HEK293 (cell line): ENCODE measurements around the gene PCDH9.

Source experiments
- CTCF ChIA-PET: fragments of 350-600 bp; formaldehyde crosslinking; extraction: SDS; loops from one replicate; lab custom pipeline; 2021; ENCODE audit warnings: antibody characterized with exemption; lab: Yijun Ruan, JAX
- POLR2A ChIA-PET: fragments of 300-600 bp; formaldehyde crosslinking; extraction: SDS; loops from one replicate; lab custom pipeline; 2020; ENCODE audit warnings: antibody characterized with exemption, inconsistent platforms; lab: Yijun Ruan, JAX
- H3K27ac ChIP-seq: fragments of 200-500 bp; sonication (Bioruptor generic); 2 replicates; pipeline ENCODE4 v1.5.1; 2014; ENCODE audit warnings: low read depth, low read length, control low read depth, inconsistent platforms; ENCODE audit errors: extremely low read depth
- H3K36me3 ChIP-seq, 2 experiments: fragments of 200-500 bp in 1 of 2; sonication (Bioruptor generic) in 1 of 2; 1 replicate in 1 of 2; 2 replicates in 1 of 2; pipeline ENCODE4 v1.5.1; 2014 to 2017; ENCODE audit warnings: inconsistent platforms in 2 of 2, low read length in 2 of 2; ENCODE audit not compliant: control insufficient read depth in 2 of 2, insufficient read depth in 1 of 2
- H3K4me1 ChIP-seq: fragments of 200-500 bp; sonication (Bioruptor generic); 2 replicates; pipeline ENCODE4 v1.5.1; 2014; ENCODE audit warnings: mild to moderate bottlenecking, low read length, inconsistent platforms; ENCODE audit not compliant: control insufficient read depth, insufficient read depth
- H3K4me3 ChIP-seq: 2 replicates; pipeline ENCODE4 v1.5.1; 2011; ENCODE audit warnings: low read depth, mild to moderate bottlenecking, control low read depth, low read length, moderate library complexity
- H3K9me3 ChIP-seq: fragments of 200-500 bp; sonication (Bioruptor generic); 2 replicates; pipeline ENCODE4 v1.5.1; 2014; ENCODE audit warnings: low read depth, low read length, inconsistent platforms; ENCODE audit not compliant: control insufficient read depth, insufficient read depth
- CTCF ChIP-seq: fragments of 450-650 bp; formaldehyde crosslinking; IDR thresholded peaks from 2 replicates; pipeline ENCODE4 v1.5.1; 2016; ENCODE audit warnings: missing biosample characterization, missing genetic modification characterization
- FEZF1 ChIP-seq: fragments of 450-650 bp; formaldehyde crosslinking; IDR thresholded peaks from 2 replicates; pipeline ENCODE4 v1.5.1; 2016; ENCODE audit warnings: missing biosample characterization, missing genetic modification characterization
- YY2 ChIP-seq: fragments of 450-650 bp; formaldehyde crosslinking; IDR thresholded peaks from 2 replicates; pipeline ENCODE4 v1.5.1; 2016; ENCODE audit warnings: missing biosample characterization, missing genetic modification characterization
- ZFP37 ChIP-seq: fragments of 450-650 bp; formaldehyde crosslinking; IDR thresholded peaks from 2 replicates; pipeline ENCODE4 v1.5.1; 2016; ENCODE audit warnings: missing biosample characterization, missing genetic modification characterization
- ZFP69B ChIP-seq: fragments of 450-650 bp; formaldehyde crosslinking; IDR thresholded peaks from 2 replicates; pipeline ENCODE4 v1.5.1; 2016; ENCODE audit warnings: missing biosample characterization, missing genetic modification characterization
- ZNF169 ChIP-seq: fragments of 450-650 bp; formaldehyde crosslinking; IDR thresholded peaks from 2 replicates; pipeline ENCODE4 v1.5.1; 2016; ENCODE audit warnings: missing biosample characterization, missing genetic modification characterization
- ZNF18 ChIP-seq: fragments of 450-650 bp; formaldehyde crosslinking; IDR thresholded peaks from 2 replicates; pipeline ENCODE4 v1.5.1; 2016; ENCODE audit warnings: missing biosample characterization, missing genetic modification characterization
- ZNF24 ChIP-seq: fragments of 450-650 bp; formaldehyde crosslinking; IDR thresholded peaks from 2 replicates; pipeline ENCODE4 v1.5.1; 2016; ENCODE audit warnings: missing biosample characterization, missing genetic modification characterization
- ZNF324 ChIP-seq: fragments of 450-650 bp; formaldehyde crosslinking; IDR thresholded peaks from 2 replicates; pipeline ENCODE4 v1.5.1; 2016; ENCODE audit warnings: missing biosample characterization, missing genetic modification characterization
- ZNF354C ChIP-seq: fragments of 450-650 bp; formaldehyde crosslinking; IDR thresholded peaks from 2 replicates; pipeline ENCODE4 v1.5.1; 2016; ENCODE audit warnings: missing biosample characterization, missing genetic modification characterization, low read depth, borderline replicate concordance
- ZNF366 ChIP-seq: fragments of 450-650 bp; formaldehyde crosslinking; conservative IDR thresholded peaks from 2 replicates; pipeline ENCODE4 v1.5.1; 2016; ENCODE audit warnings: missing biosample characterization, missing genetic modification characterization
- ZNF398 ChIP-seq: fragments of 450-650 bp; formaldehyde crosslinking; IDR thresholded peaks from 2 replicates; pipeline ENCODE4 v1.5.1; 2017; ENCODE audit warnings: missing biosample characterization, missing genetic modification characterization
- ZNF416 ChIP-seq: fragments of 450-650 bp; formaldehyde crosslinking; IDR thresholded peaks from 2 replicates; pipeline ENCODE4 v1.5.1; 2016; ENCODE audit warnings: missing biosample characterization, missing genetic modification characterization
- ZNF423 ChIP-seq: fragments of 450-650 bp; formaldehyde crosslinking; IDR thresholded peaks from 2 replicates; pipeline ENCODE4 v1.5.1; 2016; ENCODE audit warnings: missing biosample characterization, missing genetic modification characterization
- ZNF433 ChIP-seq: fragments of 450-650 bp; formaldehyde crosslinking; IDR thresholded peaks from 2 replicates; pipeline ENCODE4 v1.5.1; 2016; ENCODE audit warnings: missing biosample characterization, missing genetic modification characterization, low read depth
- ZNF501 ChIP-seq: fragments of 450-650 bp; formaldehyde crosslinking; IDR thresholded peaks from 2 replicates; pipeline ENCODE4 v1.5.1; 2016; ENCODE audit warnings: missing biosample characterization, missing genetic modification characterization
- ZNF555 ChIP-seq: fragments of 450-650 bp; formaldehyde crosslinking; conservative IDR thresholded peaks from 2 replicates; pipeline ENCODE4 v1.5.1; 2017; ENCODE audit warnings: missing biosample characterization, mild to moderate bottlenecking, missing genetic modification characterization, inconsistent platforms
- ZNF707 ChIP-seq: fragments of 450-650 bp; formaldehyde crosslinking; IDR thresholded peaks from 2 replicates; pipeline ENCODE4 v1.5.1; 2016; ENCODE audit warnings: missing biosample characterization, missing genetic modification characterization
- ZNF768 ChIP-seq: fragments of 450-650 bp; formaldehyde crosslinking; IDR thresholded peaks from 2 replicates; pipeline ENCODE4 v1.5.1; 2018; ENCODE audit warnings: missing biosample characterization, mild to moderate bottlenecking, missing genetic modification characterization
- ZNF776 ChIP-seq: fragments of 450-650 bp; formaldehyde crosslinking; IDR thresholded peaks from 2 replicates; pipeline ENCODE4 v1.5.0; 2017; ENCODE audit warnings: missing biosample characterization, missing genetic modification characterization, borderline replicate concordance
- ZNF785 ChIP-seq: fragments of 450-650 bp; formaldehyde crosslinking; IDR thresholded peaks from 2 replicates; pipeline ENCODE4 v1.5.1; 2016; ENCODE audit warnings: missing biosample characterization, missing genetic modification characterization
- ZNF791 ChIP-seq: fragments of 450-650 bp; formaldehyde crosslinking; IDR thresholded peaks from 2 replicates; pipeline ENCODE4 v1.5.1; 2016; ENCODE audit warnings: missing biosample characterization, missing genetic modification characterization
- ZNF830 ChIP-seq: fragments of 450-650 bp; IDR thresholded peaks from 2 replicates; pipeline ENCODE4 v1.5.0; 2018; ENCODE audit warnings: missing biosample characterization, missing genetic modification characterization, low read depth, mild to moderate bottlenecking, moderate library complexity
- ZNF837 ChIP-seq: fragments of 450-650 bp; formaldehyde crosslinking; IDR thresholded peaks from 2 replicates; pipeline ENCODE4 v1.5.1; 2016; ENCODE audit warnings: missing biosample characterization, missing genetic modification characterization
- ZNF843 ChIP-seq: fragments of 450-650 bp; formaldehyde crosslinking; IDR thresholded peaks from 2 replicates; pipeline ENCODE4 v1.5.1; 2016; ENCODE audit warnings: missing biosample characterization, missing genetic modification characterization

The PCDH9 gene

GRCh38 chr13:67273001-67273400 lies 42.9 kb upstream of the PCDH9 start (continued):
- TF ChIP-seq ZNF791 (tag by site-specific recombination) = no peak
- TF ChIP-seq ZNF768 = no peak

- no peaks in the 10 kb centered on the region for H3K36me3 ChIP-seq
- H3K27ac ChIP-seq = no peak overlapping the region
- H3K4me3 ChIP-seq = no peak overlapping the region
- ChIA-PET CTCF (no interaction called here), POLR2A (no interaction called here)
- H3K4me1 ChIP-seq = no peaks in the 10 kb centered on the region
- TF ChIP-seq ZNF837 (tag by site-specific recombination) (no peak), ZNF843 (tag by site-specific recombination) (no peak), ZNF433 (tag by site-specific recombination) (no peak)
- TF ChIP-seq, all 188 proteins: peak for 0
- H3K9me3 ChIP-seq = no peaks in the 10 kb centered on the region
Measured at GRCh38 chr13:67267136-67267535, 37.0 kb upstream of the PCDH9 start.

GRCh38 chr13:67259208-67259607 lies 29.1 kb upstream of the PCDH9 start:
- Histone ChIP-seq H3K36me3 (no peaks in the 10 kb centered on the region), H3K4me1 (no peaks in the 10 kb centered on the region), H3K4me3 (no peak overlapping the region), H3K27ac (no peak overlapping the region), H3K9me3 (no peaks in the 10 kb centered on the region)
- ChIA-PET POLR2A (no interaction called here), CTCF (no interaction called here)
- TF ChIP-seq ZNF707 (tag by site-specific recombination) (no peak), ZNF433 (tag by site-specific recombination) (no peak), ZNF785 (tag by site-specific recombination) (no peak), ZNF169 (tag by site-specific recombination) (no peak), ZNF423 (tag by site-specific recombination) (no peak), ZNF416 (tag by site-specific recombination) (no peak), ZNF776 (tag by site-specific recombination) (no peak), YY2 (tag by site-specific recombination) (no peak), ZNF398 (tag by site-specific recombination) (no peak)
- TF ChIP-seq, all 188 proteins: peak for 0

- CTCF ChIA-PET = no interaction called here
- Histone ChIP-seq H3K27ac (no peak overlapping the region), H3K9me3 (no peaks in the 10 kb centered on the region), H3K4me3 (no peak overlapping the region), H3K36me3 (no peaks in the 10 kb centered on the region), H3K4me1 (no peaks in the 10 kb centered on the region)
- POLR2A ChIA-PET = no interaction called here
- TF ChIP-seq ZNF354C (tag by site-specific recombination) (no peak), ZNF324 (tag by site-specific recombination) (no peak), ZFP69B (tag by site-specific recombination) (no peak), ZNF785 (tag by site-specific recombination) (no peak), ZFP37 (tag by site-specific recombination) (no peak), ZNF830 (no peak), CTCF (no peak), ZNF423 (tag by site-specific recombination) (no peak), ZNF398 (tag by site-specific recombination) (no peak), FEZF1 (tag by site-specific recombination) (no peak), ZNF24 (tag by site-specific recombination) (no peak), ZNF366 (tag by site-specific recombination) (no peak), ZNF555 (no peak), ZNF18 (no peak), ZNF768 (no peak), ZNF501 (no peak)
Measured at GRCh38 chr13:67258482-67258881, 28.3 kb upstream of the PCDH9 start.
